Stimulated activated CD4-positive, alpha-beta T cell treated with anti-CD3 and anti-CD28 coated beads, Interleukin-12 subunit alpha, Interleukin-12 subunit beta, amount 100 ng/mL, for 4 hours (primary cell): ENCODE measurements around the gene CEP72.

ENCODE experiments used
- DNase-seq: peaks from one replicate; pipeline ENCODE4 v3.0.0-alpha.2; 2020

Gene CEP72

GRCh38 chr5:661891-662750 lies 50.0 kb downstream of the CEP72 start:
- DNase-seq = no peak

GRCh38 chr5:662751-663435 lies 50.8 kb downstream of the CEP72 start:
- no peak for DNase-seq

- DNase-seq = no peak
Measured at GRCh38 chr5:663436-664342, 51.5 kb downstream of the CEP72 start.

- DNase-seq = no peak
Measured at GRCh38 chr5:664343-664993, 52.3 kb downstream of the CEP72 start.

GRCh38 chr5:664994-665360 lies 52.8 kb downstream of the CEP72 start:
- DNase-seq = no peak

- no peak for DNase-seq
Measured at GRCh38 chr5:665541-665955, 53.4 kb downstream of the CEP72 start.

GRCh38 chr5:665956-666711 lies 54.0 kb downstream of the CEP72 start:
- no peak for DNase-seq

GRCh38 chr5:666816-667498 lies 54.8 kb downstream of the CEP72 start:
- DNase-seq = no peak

- no peak for DNase-seq
Measured at GRCh38 chr5:668283-668995, 56.3 kb downstream of the CEP72 start.

- DNase-seq = peak; percentile 55
Measured at GRCh38 chr5:669111-669841, 57.1 kb downstream of the CEP72 start.

GRCh38 chr5:669842-670395 lies 57.8 kb downstream of the CEP72 start:
- no peak for DNase-seq

- no peak for DNase-seq
Measured at GRCh38 chr5:670396-671270, 58.5 kb downstream of the CEP72 start.

- peak; percentile 64 for DNase-seq
Measured at GRCh38 chr5:671459-672328, 59.6 kb downstream of the CEP72 start.

- no peak for DNase-seq
Measured at GRCh38 chr5:672329-673160, 60.4 kb downstream of the CEP72 start.

- DNase-seq = no peak
Measured at GRCh38 chr5:673161-673830, 61.2 kb downstream of the CEP72 start.
